ENCODE data around the gene DGCR6L.
"Not testable (repeated sequence)": the region's sequence is repeated elsewhere in the genome, so short reads cannot be mapped to it uniquely, and the experiment has no call there.

DNA sequence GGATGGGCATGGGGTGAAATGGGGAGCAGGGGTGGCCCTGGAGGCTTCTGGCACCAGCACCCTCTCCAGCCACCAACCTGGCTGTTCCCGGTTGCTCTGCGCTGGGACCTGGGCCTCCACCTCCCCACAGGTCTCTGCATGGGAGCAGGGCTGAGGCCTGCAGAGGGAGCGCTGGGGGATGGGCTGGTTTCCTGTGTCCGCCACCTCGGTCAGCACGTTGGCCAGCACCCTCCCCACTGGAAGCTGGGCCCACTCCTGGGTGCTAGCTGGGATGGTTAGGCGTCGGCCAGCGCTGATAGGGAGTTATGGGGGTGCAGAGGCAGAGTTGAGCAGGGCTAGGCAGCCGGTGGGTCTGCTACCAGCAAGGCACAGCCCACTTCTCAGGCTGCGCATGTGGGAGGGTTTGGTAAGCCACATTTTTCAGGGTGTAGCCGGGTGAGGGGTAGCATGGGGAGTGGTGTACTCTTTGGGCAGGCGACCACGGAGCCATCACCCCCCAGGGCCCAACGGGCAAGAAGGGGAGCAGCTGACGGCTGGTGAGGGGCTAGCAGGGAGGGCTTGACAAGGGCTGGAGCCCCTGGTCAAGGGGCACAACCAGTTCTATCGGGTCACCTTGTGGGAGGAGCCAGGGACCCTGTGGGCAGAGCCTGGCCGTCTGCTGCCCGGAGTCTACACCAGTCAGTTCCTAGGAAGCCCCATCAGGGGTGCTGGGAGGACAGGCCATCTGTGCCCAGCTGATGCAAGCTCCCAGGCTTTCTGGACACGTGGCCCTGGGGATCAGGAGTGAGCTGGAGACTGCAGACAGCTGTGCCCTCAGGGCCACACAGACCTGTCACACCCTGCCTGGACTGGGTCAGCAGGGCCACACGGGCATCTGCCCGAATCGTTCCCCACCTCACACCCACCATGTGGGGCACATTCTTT, 49.4 kb downstream of the DGCR6L start:
- TF ChIP-seq, protein P1, sequence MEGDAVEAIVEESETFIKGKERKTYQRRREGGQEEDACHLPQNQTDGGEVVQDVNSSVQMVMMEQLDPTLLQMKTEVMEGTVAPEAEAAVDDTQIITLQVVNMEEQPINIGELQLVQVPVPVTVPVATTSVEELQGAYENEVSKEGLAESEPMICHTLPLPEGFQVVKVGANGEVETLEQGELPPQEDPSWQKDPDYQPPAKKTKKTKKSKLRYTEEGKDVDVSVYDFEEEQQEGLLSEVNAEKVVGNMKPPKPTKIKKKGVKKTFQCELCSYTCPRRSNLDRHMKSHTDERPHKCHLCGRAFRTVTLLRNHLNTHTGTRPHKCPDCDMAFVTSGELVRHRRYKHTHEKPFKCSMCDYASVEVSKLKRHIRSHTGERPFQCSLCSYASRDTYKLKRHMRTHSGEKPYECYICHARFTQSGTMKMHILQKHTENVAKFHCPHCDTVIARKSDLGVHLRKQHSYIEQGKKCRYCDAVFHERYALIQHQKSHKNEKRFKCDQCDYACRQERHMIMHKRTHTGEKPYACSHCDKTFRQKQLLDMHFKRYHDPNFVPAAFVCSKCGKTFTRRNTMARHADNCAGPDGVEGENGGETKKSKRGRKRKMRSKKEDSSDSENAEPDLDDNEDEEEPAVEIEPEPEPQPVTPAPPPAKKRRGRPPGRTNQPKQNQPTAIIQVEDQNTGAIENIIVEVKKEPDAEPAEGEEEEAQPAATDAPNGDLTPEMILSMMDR (IDR thresholded peaks at IDR 0.05): not testable (repeated sequence)
- not testable (repeated sequence) for TF ChIP-seq POLR2A (IDR thresholded peaks at IDR 0.05); POLR2AphosphoS5 (IDR thresholded peaks at IDR 0.05); EP300 (IDR thresholded peaks at IDR 0.05; ENCODE audit: low read depth)

Data from transverse colon (tissue), 4 donors.